HCT116 (cell line): ENCODE measurements around the gene TRIML2. TPM values are rescaled to one million over a fixed set of nuclear protein-coding genes. Genes with fewer than 3 reads are reported as not detected.

ENCODE experiments used
- ATAC-seq: fragments of 200-7000 bp; cut with Tn5 transposase; 2 replicates; pipeline ENCODE4 v1.9.1; 2020; ENCODE audit warnings: mild to moderate bottlenecking, moderate library complexity
- BruUV-seq: library from RNA; stranded (reverse); fragments of 400-500 nt; replicated peaks from 2 replicates; lab custom pipeline; 2021; lab: Mats Ljungman, UMichigan
- CTCF ChIA-PET: fragments of 300-600 bp; sonication (Branson Sonifier 250); formaldehyde crosslinking; loops from one replicate; lab custom pipeline; 2021; ENCODE audit warnings: antibody characterized with exemption; lab: Charles Lee
- POLR2A ChIA-PET: fragments of 300-600, 350-600 bp; sonication (Branson Sonifier 250); formaldehyde crosslinking; loops from one replicate; lab custom pipeline; 2021; ENCODE audit warnings: antibody characterized with exemption; lab: Charles Lee
- RAD21 ChIA-PET, 2 experiments: fragments of 300-600 bp; sonication (Branson Sonifier 250); formaldehyde crosslinking; loops; one replicate each; lab custom pipeline; 2023; ENCODE audit warnings: low total read pairs in 2 of 2; ENCODE audit not compliant: uncharacterized antibody in 2 of 2, unreplicated experiment in 2 of 2, low non-redundant PET in 1 of 2; lab: Charles Lee
- DNase-seq: peaks from one replicate; pipeline ENCODE4 v3.0.0-alpha.2; 2010; ENCODE audit warnings: low read depth, low spot score
- H2AFZ ChIP-seq: fragments of 200-600 bp; shearing (Covaris generic), sonication (generic); 2 replicates; pipeline ENCODE4 v1.6.1; 2017; ENCODE audit warnings: low read depth, mixed run types, mixed read lengths, antibody characterized with exemption, low read length; ENCODE audit not compliant: poor library complexity, severe bottlenecking
- H3K27ac ChIP-seq: 2 replicates; pipeline ENCODE4 v1.5.1; 2012; ENCODE audit warnings: low read depth, low read length
- H3K27me3 ChIP-seq: fragments of 200-600 bp; sonication (generic); 2 replicates; pipeline ENCODE4 v1.6.1; 2016; ENCODE audit warnings: mixed run types, low read length, mixed read lengths; ENCODE audit not compliant: insufficient read depth
- H3K36me3 ChIP-seq, 2 experiments: fragments of 200-500 bp in 1 of 2; fragments of 200-600 bp in 1 of 2; sonication (Bioruptor generic) in 1 of 2; sonication (generic) in 1 of 2; 2 replicates each; pipeline versions ENCODE4 v1.5.1 to v1.6.1; 2014 to 2016; ENCODE audit warnings: low read length in 2 of 2, inconsistent platforms in 1 of 2, mixed read lengths in 1 of 2, mixed run types in 1 of 2; ENCODE audit not compliant: insufficient read depth in 2 of 2, control insufficient read depth in 1 of 2
- H3K4me1 ChIP-seq, 2 experiments: fragments of 200-600 bp in 1 of 2; sonication (generic) in 1 of 2; 2 replicates each; pipeline versions ENCODE4 v1.5.1 to v1.6.1; 2012 to 2017; ENCODE audit warnings: low read length in 2 of 2, inconsistent platforms in 1 of 2, mild to moderate bottlenecking in 1 of 2, mixed read lengths in 1 of 2, mixed run types in 1 of 2, moderate library complexity in 1 of 2; ENCODE audit not compliant: insufficient read depth in 2 of 2, control insufficient read depth in 1 of 2
- H3K4me2 ChIP-seq: fragments of 200-600 bp; sonication (generic); 2 replicates; pipeline ENCODE4 v1.6.1; 2017; ENCODE audit warnings: mixed run types, low read length, mixed read lengths
- H3K4me3 ChIP-seq, 2 experiments: fragments of 200-600 bp in 1 of 2; sonication (generic) in 1 of 2; replicated peaks in 1 of 2; 2 replicates each; pipeline ENCODE4 v1.5.1; 2011 to 2016; ENCODE audit warnings: low read length in 2 of 2, control low read depth in 1 of 2, low read depth in 1 of 2, mild to moderate bottlenecking in 1 of 2, mixed read lengths in 1 of 2, mixed run types in 1 of 2
- H3K79me2 ChIP-seq: fragments of 200-600 bp; sonication (generic); 2 replicates; pipeline ENCODE4 v1.6.1; 2017; ENCODE audit warnings: mild to moderate bottlenecking, mixed run types, low read length, moderate library complexity, mixed read lengths; ENCODE audit not compliant: insufficient read depth
- H3K9ac ChIP-seq: fragments of 200-600 bp; sonication (generic); 2 replicates; pipeline ENCODE4 v1.6.1; 2016; ENCODE audit warnings: low read length, mixed read lengths
- H3K9me2 ChIP-seq: fragments of 200-600 bp; sonication (generic), shearing (Covaris generic); 2 replicates; pipeline ENCODE4 v1.6.1; 2017; ENCODE audit warnings: mixed run types, mild to moderate bottlenecking, moderate library complexity; ENCODE audit not compliant: insufficient read depth
- H3K9me3 ChIP-seq, 2 experiments: fragments of 200-500 bp in 1 of 2; fragments of 200-600 bp in 1 of 2; sonication (Bioruptor generic) in 1 of 2; sonication (generic) in 1 of 2; 2 replicates each; pipeline ENCODE4 v1.6.1; 2014 to 2017; ENCODE audit warnings: low read length in 2 of 2, mixed read lengths in 2 of 2, inconsistent platforms in 1 of 2, low read depth in 1 of 2, mild to moderate bottlenecking in 1 of 2, mixed run types in 1 of 2, moderate library complexity in 1 of 2; ENCODE audit not compliant: control insufficient read depth in 1 of 2, insufficient read depth in 1 of 2
- H4K20me1 ChIP-seq: fragments of 200-600 bp; sonication (generic), shearing (Covaris generic); 2 replicates; pipeline ENCODE4 v1.6.1; 2017; ENCODE audit warnings: mixed run types, mild to moderate bottlenecking, moderate library complexity; ENCODE audit not compliant: insufficient read depth
- CBX3 ChIP-seq: IDR thresholded peaks from 2 replicates; pipeline ENCODE4 v1.6.1; 2012; ENCODE audit warnings: low read depth
- CEBPB ChIP-seq: IDR thresholded peaks from 2 replicates; pipeline ENCODE4 v1.6.1; 2012; ENCODE audit warnings: low read depth
- EGR1 ChIP-seq: IDR thresholded peaks from 2 replicates; pipeline ENCODE4 v1.6.1; 2012; ENCODE audit warnings: low read depth
- EZH2 ChIP-seq: fragments of 200-600 bp; sonication (generic); IDR thresholded peaks from 2 replicates; pipeline ENCODE4 v1.6.1; 2017; ENCODE audit warnings: antibody characterized with exemption, mixed run types
- FOSL1 ChIP-seq: IDR thresholded peaks from 2 replicates; pipeline ENCODE4 v1.6.1; 2012; ENCODE audit warnings: low read depth
- POLR2AphosphoS5 ChIP-seq: IDR thresholded peaks from 2 replicates; pipeline ENCODE4 v1.6.1; 2011; ENCODE audit warnings: mild to moderate bottlenecking, low read depth, low read length, moderate library complexity
- RAD21 ChIP-seq: IDR thresholded peaks from 2 replicates; pipeline ENCODE4 v1.6.1; 2012; ENCODE audit warnings: low read depth, mild to moderate bottlenecking
- SRF ChIP-seq: IDR thresholded peaks from 2 replicates; pipeline ENCODE4 v1.6.1; 2012; ENCODE audit warnings: low read depth
- TCF7L2 ChIP-seq: IDR thresholded peaks from 2 replicates; pipeline ENCODE4 v1.7.0; 2011; ENCODE audit warnings: borderline replicate concordance, inconsistent platforms; ENCODE audit not compliant: insufficient read depth, insufficient read length; ENCODE audit errors: extremely low read depth
- ZFX ChIP-seq: fragments of 450-650 bp; IDR thresholded peaks from 2 replicates; pipeline ENCODE4 v1.6.1; 2017
- ZNF274 ChIP-seq: fragments of 200-500 bp; sonication (Bioruptor generic); IDR thresholded peaks from 2 replicates; pipeline ENCODE4 v1.6.1; 2014; ENCODE audit warnings: mild to moderate bottlenecking, low read depth, low read length, inconsistent platforms
- intact Hi-C: fragments of 100-400 bp; cut with micrococcal nuclease; formaldehyde crosslinking; loops from 2 replicates; pipeline ENCODE4 v1.10.0; 2022
- total RNA-seq: library from RNA; stranded (reverse); gene quantifications from one replicate; pipeline ENCODE4 v1.2.1, GENCODE V29; 2021; ENCODE audit not compliant: unreplicated experiment
- TF ChIP-seq, protein P1 (sequence below): IDR thresholded peaks from 2 replicates; pipeline ENCODE4 v1.6.1; 2011; ENCODE audit warnings: mild to moderate bottlenecking, low read length, moderate library complexity; ENCODE audit not compliant: insufficient replicate concordance; ENCODE audit errors: extremely low read depth
- TF ChIP-seq, protein P2 (sequence below): IDR thresholded peaks from 2 replicates; pipeline ENCODE4 v1.6.1; 2012
- TF ChIP-seq, protein P3 (sequence below), 3 experiments: fragments of 200-600 bp in 1 of 3; sonication (generic) in 1 of 3; IDR thresholded peaks in 2 of 3; conservative IDR thresholded peaks in 1 of 3; 2 replicates each; pipeline ENCODE4 v1.5.1; 2012 to 2017; ENCODE audit warnings: low read depth in 2 of 3, low read length in 2 of 3, antibody characterized with exemption in 1 of 3, borderline replicate concordance in 1 of 3, control low read depth in 1 of 3, mild to moderate bottlenecking in 1 of 3, mixed read lengths in 1 of 3, mixed run types in 1 of 3, moderate library complexity in 1 of 3; ENCODE audit not compliant: insufficient read depth in 1 of 3

Gene TRIML2
- total RNA-seq, 1 experiment from 2014 or later = 6.3 TPM

DNA sequence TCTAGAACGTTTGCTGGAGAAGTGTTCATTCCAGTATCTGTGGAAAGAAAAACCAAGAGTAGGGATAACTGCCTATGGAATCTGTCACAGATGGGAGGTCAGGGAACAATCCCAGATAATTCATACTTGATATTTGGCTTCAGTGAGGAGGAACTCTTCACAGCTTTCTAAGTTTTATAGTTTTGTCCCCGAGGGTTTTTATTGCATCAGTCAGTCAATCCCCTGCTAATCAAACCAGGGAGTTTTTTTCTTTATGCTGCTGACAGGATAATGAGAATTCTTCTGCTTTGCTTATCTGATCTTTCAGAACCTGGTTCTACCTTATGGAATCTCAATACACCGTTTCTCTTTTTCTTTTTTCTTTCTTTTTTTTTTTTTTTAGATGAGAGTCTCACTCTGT, 633 bp upstream of the TRIML2 start:
- H3K79me2 ChIP-seq = 0 out of 2 replicates have a peak, but pooled peaks cover 5% of the 10 kb centered on the region
- H2AFZ ChIP-seq = peak overlapping the region; percentile 95
- H3K36me3 ChIP-seq = peaks cover 0 to 3% of the 10 kb centered on the region in 2 experiments; a peak in 2 of 4 replicates
- H3K27me3 ChIP-seq = no peaks in the 10 kb centered on the region
- peak overlapping the region; percentile 47 for H3K9ac ChIP-seq
- H3K4me1 ChIP-seq = peaks cover 39 to 53% of the 10 kb centered on the region in 2 experiments
- peak; percentile 8 for ATAC-seq
- no peaks in the 10 kb centered on the region for H3K9me3 ChIP-seq
- BruUV-seq = no TSS peak
- ChIA-PET RAD21 (no interaction called here), CTCF (no interaction called here), POLR2A (no interaction called here)
- peak overlapping the region in 1 of 2 experiments; percentile 52; a peak in 2 of 4 replicates for H3K4me3 ChIP-seq
- intact Hi-C loops = no loop called here
- TF ChIP-seq RAD21 = 0 out of 2 replicates have a peak, but pooled peaks have one; percentile 7
- no peak for TF ChIP-seq ZNF274
- peak overlapping the region; percentile 75 for H3K27ac ChIP-seq
- H3K9me2 ChIP-seq = no peaks in the 10 kb centered on the region
- no peak for DNase-seq
- no peaks in the 10 kb centered on the region for H4K20me1 ChIP-seq
- H3K4me2 ChIP-seq = peak overlapping the region; percentile 78

DNA sequence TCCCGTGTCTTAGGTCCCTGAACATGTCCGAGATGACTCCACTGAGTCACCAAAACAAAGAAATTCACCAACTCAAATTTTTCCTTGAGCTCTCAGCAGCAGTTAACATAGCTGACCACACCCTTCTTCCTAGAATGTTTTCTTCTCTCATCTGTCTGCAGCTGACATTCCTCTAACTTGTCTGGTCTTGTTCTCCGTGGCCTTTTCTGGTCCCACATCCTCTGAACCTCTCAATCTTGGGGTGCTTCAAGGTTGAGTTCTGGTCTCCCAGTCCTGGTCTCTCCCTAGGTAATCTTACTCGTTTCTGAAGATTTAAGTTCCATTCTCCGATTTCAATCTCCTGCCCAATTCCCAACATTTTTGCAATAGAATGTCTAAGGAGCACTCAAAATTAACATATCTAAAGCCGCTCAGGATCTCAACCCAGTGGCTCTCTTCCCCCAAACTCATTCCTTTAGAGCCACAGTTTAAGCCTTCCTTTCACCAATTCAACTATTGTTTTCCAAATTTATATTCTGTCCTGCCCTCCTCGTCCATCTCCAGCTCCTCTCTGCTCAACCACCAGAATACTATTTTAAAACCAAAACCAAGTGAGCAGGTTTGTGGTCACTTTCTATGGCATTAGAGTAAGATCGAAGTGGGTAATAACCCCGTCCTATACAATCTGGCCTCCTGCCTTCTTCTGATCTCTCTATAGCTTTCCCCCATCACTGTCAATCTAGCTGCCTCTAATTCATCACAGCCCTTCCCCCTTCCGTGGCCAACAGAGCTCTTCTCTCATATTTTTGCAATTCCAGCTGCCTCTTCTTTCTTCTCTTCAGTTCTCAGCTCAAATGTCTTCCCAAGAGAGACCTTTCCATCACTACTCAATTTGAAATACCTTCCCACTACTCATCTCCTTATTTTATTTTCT, 1.2 kb downstream of the TRIML2 start:
- Histone ChIP-seq H3K4me2 (peak overlapping the region; percentile 78), H3K79me2 (0 out of 2 replicates have a peak, but pooled peaks cover 5% of the 10 kb centered on the region), H3K4me3 (peak overlapping the region; percentile 38 to 52), H3K36me3 (peaks cover 0 to 6% of the 10 kb centered on the region in 2 experiments; a peak in 2 of 4 replicates), H4K20me1 (no peaks in the 10 kb centered on the region), H3K27me3 (no peaks in the 10 kb centered on the region), H3K9ac (peak overlapping the region; percentile 47), H3K9me2 (no peaks in the 10 kb centered on the region), H3K4me1 (peaks cover 39 to 53% of the 10 kb centered on the region in 2 experiments), H3K9me3 (no peaks in the 10 kb centered on the region), H2AFZ (peak overlapping the region; percentile 95), H3K27ac (peak overlapping the region; percentile 75)
- RAD21 ChIA-PET = no interaction called here
- intact Hi-C loops = loop anchor here (5.0 kb wide), 1 partner anchor 116 kb away; no protein-coding TSS in a partner anchor
- ATAC-seq (peak; percentile 51), DNase-seq (peak; percentile 51)
- CTCF ChIA-PET = interaction anchor here (0.6 kb wide), 1 partner anchor 261 kb away, joined by 3 read pairs; no protein-coding TSS in a partner anchor
- BruUV-seq = no TSS peak
- POLR2A ChIA-PET = no interaction called here
- no peak for TF ChIP-seq TCF7L2
- TF ChIP-seq, protein P1, sequence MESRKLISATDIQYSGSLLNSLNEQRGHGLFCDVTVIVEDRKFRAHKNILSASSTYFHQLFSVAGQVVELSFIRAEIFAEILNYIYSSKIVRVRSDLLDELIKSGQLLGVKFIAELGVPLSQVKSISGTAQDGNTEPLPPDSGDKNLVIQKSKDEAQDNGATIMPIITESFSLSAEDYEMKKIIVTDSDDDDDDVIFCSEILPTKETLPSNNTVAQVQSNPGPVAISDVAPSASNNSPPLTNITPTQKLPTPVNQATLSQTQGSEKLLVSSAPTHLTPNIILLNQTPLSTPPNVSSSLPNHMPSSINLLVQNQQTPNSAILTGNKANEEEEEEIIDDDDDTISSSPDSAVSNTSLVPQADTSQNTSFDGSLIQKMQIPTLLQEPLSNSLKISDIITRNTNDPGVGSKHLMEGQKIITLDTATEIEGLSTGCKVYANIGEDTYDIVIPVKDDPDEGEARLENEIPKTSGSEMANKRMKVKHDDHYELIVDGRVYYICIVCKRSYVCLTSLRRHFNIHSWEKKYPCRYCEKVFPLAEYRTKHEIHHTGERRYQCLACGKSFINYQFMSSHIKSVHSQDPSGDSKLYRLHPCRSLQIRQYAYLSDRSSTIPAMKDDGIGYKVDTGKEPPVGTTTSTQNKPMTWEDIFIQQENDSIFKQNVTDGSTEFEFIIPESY = no peak
- no peak for TF ChIP-seq RAD21
- TF ChIP-seq, protein P2, sequence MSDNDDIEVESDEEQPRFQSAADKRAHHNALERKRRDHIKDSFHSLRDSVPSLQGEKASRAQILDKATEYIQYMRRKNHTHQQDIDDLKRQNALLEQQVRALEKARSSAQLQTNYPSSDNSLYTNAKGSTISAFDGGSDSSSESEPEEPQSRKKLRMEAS = no peak
- no peak for TF ChIP-seq SRF
- TF ChIP-seq EZH2 = no peak
- no peak for TF ChIP-seq CEBPB
- no peak for TF ChIP-seq EGR1
- TF ChIP-seq ZNF274 = no peak
- no peak for TF ChIP-seq ZFX
- TF ChIP-seq, protein P3, sequence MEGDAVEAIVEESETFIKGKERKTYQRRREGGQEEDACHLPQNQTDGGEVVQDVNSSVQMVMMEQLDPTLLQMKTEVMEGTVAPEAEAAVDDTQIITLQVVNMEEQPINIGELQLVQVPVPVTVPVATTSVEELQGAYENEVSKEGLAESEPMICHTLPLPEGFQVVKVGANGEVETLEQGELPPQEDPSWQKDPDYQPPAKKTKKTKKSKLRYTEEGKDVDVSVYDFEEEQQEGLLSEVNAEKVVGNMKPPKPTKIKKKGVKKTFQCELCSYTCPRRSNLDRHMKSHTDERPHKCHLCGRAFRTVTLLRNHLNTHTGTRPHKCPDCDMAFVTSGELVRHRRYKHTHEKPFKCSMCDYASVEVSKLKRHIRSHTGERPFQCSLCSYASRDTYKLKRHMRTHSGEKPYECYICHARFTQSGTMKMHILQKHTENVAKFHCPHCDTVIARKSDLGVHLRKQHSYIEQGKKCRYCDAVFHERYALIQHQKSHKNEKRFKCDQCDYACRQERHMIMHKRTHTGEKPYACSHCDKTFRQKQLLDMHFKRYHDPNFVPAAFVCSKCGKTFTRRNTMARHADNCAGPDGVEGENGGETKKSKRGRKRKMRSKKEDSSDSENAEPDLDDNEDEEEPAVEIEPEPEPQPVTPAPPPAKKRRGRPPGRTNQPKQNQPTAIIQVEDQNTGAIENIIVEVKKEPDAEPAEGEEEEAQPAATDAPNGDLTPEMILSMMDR (IDR thresholded peaks at IDR 0.05 in 2 of 3, conservative IDR thresholded peaks at IDR 0.05 in 1 of 3; ENCODE audit: borderline replicate concordance in 1 of 3, insufficient read depth in 1 of 3, low read depth in 2 of 3, low read length in 2 of 3) = no peak
- no peak for TF ChIP-seq POLR2AphosphoS5
- TF ChIP-seq FOSL1 = peak; percentile 44; the same call in 1 of the 2 replicates
- TF ChIP-seq CBX3 = 0 out of 2 replicates have a peak, but pooled peaks have one; percentile 10
